HFF-Myc (cell line): Measurements from ENCODE around the gene PHF21A.

Source experiments
- DNase-seq: peaks from one replicate; pipeline ENCODE4 v3.0.0-alpha.2; 2011; ENCODE audit warnings: low read depth; ENCODE audit errors: extremely low read depth
- H3K4me3 ChIP-seq: replicated peaks from 2 replicates; pipeline ENCODE4 v1.5.1; 2011; ENCODE audit warnings: low read depth, mild to moderate bottlenecking, control low read depth, low read length
- CTCF ChIP-seq: IDR thresholded peaks from 2 replicates; pipeline ENCODE4 v1.5.1; 2012; ENCODE audit warnings: mild to moderate bottlenecking, low read depth, low read length, control low read depth; ENCODE audit errors: missing control alignments

Gene PHF21A

GRCh38 chr11:45917623-45918330, 203.5 kb downstream of the PHF21A start, which contains the start of gene PEX16:
PEX16 (minus strand) TSS chr11:45917877; CDS start chr11:45917811, 66 bp downstream.
- DNase-seq, result peak; percentile 96
- TF ChIP-seq CTCF, result no peak
- H3K4me3 ChIP-seq, result peak within 1 kb of the TSS; percentile 95

- TF ChIP-seq CTCF, result no peak
- H3K4me3 ChIP-seq, result peak overlapping the region; percentile 95
- DNase-seq, result no peak
These were observed 204.0 kb downstream of the PHF21A start for GRCh38 chr11:45917286-45917622.

- H3K4me3 ChIP-seq, result no peak overlapping the region
- no peak for DNase-seq
- no peak for TF ChIP-seq CTCF
These were observed 205.8 kb downstream of the PHF21A start for GRCh38 chr11:45915446-45915845.

GRCh38 chr11:45913942-45914635, 207.2 kb downstream of the PHF21A start:
- no peak for DNase-seq
- TF ChIP-seq CTCF, result no peak
- no peak overlapping the region for H3K4me3 ChIP-seq

- no peak overlapping the region for H3K4me3 ChIP-seq
- TF ChIP-seq CTCF, result no peak
- no peak for DNase-seq
These were observed 207.7 kb downstream of the PHF21A start for GRCh38 chr11:45913514-45913913.

GRCh38 chr11:45910623-45911022, 210.6 kb downstream of the PHF21A start:
- H3K4me3 ChIP-seq, result no peak overlapping the region
- no peak for TF ChIP-seq CTCF
- DNase-seq, result no peak
